ENCODE data around the gene PCDHGA12. TPM values are rescaled to one million over a fixed set of nuclear protein-coding genes. Genes with fewer than 3 reads are reported as not detected.
A peak's percentile ranks its signal among the peaks of the same experiment; 100 is the strongest.
"Not testable (repeated sequence)": the region's sequence is repeated elsewhere in the genome, so short reads cannot be mapped to it uniquely, and the experiment has no call there.

The PCDHGA12 gene
- total RNA-seq, 2 donors from 2014 or later: 16.2 to 26.0 TPM

GRCh38 chr5:141420855-141421488, 9.3 kb upstream of the PCDHGA12 start, which contains the start of gene PCDHGA11:
TSS of gene PCDHGA11 (plus strand) at chr5:141421051. CDS start at chr5:141421228, 177 bp downstream.
- H3K4me3 ChIP-seq: peak within 1 kb of the TSS; percentile 63
- ATAC-seq (ENCODE audit: insufficient number of reproducible peaks, low FRiP score, low read depth): no peak
- TF ChIP-seq CTCF (IDR thresholded peaks at IDR 0.05): no peak
- H3K36me3 ChIP-seq: no peaks in the 10 kb centered on the region
- H3K9me3 ChIP-seq: peaks cover 99% of the 10 kb centered on the region
- no peaks in the 10 kb centered on the region for H3K4me1 ChIP-seq (ENCODE audit: control insufficient read depth in 1 of 2, low read depth in 2 of 2)
- no peak for DNase-seq (ENCODE audit: low spot score)
- H3K27ac ChIP-seq: no peak within 1 kb of the TSS
- H3K27me3 ChIP-seq (replicated peaks; ENCODE audit: insufficient read depth): no peaks in the 10 kb centered on the region

- Histone ChIP-seq H3K4me3 (peak overlapping the region; percentile 63), H3K27me3 (replicated peaks; ENCODE audit: insufficient read depth) (no peaks in the 10 kb centered on the region), H3K36me3 (no peaks in the 10 kb centered on the region), H3K9me3 (peaks cover 99% of the 10 kb centered on the region), H3K27ac (no peak overlapping the region), H3K4me1 (ENCODE audit: control insufficient read depth in 1 of 2, low read depth in 2 of 2) (no peaks in the 10 kb centered on the region)
- no peak for TF ChIP-seq CTCF (IDR thresholded peaks at IDR 0.05)
- DNase-seq (ENCODE audit: low spot score): no peak
- ATAC-seq (ENCODE audit: insufficient number of reproducible peaks, low FRiP score, low read depth): no peak
Measured at GRCh38 chr5:141421489-141421855, 8.8 kb upstream of the PCDHGA12 start.

- no peaks in the 10 kb centered on the region for H3K4me1 ChIP-seq (ENCODE audit: control insufficient read depth in 1 of 2, low read depth in 2 of 2)
- H3K36me3 ChIP-seq: no peaks in the 10 kb centered on the region
- DNase-seq (ENCODE audit: low spot score): no peak
- no peaks in the 10 kb centered on the region for H3K27me3 ChIP-seq (replicated peaks; ENCODE audit: insufficient read depth)
- H3K4me3 ChIP-seq: no peak overlapping the region
- no peak overlapping the region for H3K27ac ChIP-seq
- no peak for TF ChIP-seq CTCF (IDR thresholded peaks at IDR 0.05)
- peaks cover 100% of the 10 kb centered on the region for H3K9me3 ChIP-seq
- ATAC-seq (ENCODE audit: insufficient number of reproducible peaks, low FRiP score, low read depth): no peak
Measured at GRCh38 chr5:141422742-141423291, 7.5 kb upstream of the PCDHGA12 start.

- DNase-seq (ENCODE audit: low spot score): no peak
- no peak overlapping the region for H3K27ac ChIP-seq
- peaks cover 98% of the 10 kb centered on the region for H3K9me3 ChIP-seq
- ATAC-seq (ENCODE audit: insufficient number of reproducible peaks, low FRiP score, low read depth): no peak
- no peaks in the 10 kb centered on the region for H3K36me3 ChIP-seq
- TF ChIP-seq CTCF (IDR thresholded peaks at IDR 0.05): no peak
- H3K4me3 ChIP-seq: no peak overlapping the region
- H3K27me3 ChIP-seq (replicated peaks; ENCODE audit: insufficient read depth): no peaks in the 10 kb centered on the region
- H3K4me1 ChIP-seq (ENCODE audit: control insufficient read depth in 1 of 2, low read depth in 2 of 2): no peaks in the 10 kb centered on the region
Measured at GRCh38 chr5:141427783-141428426, 2.4 kb upstream of the PCDHGA12 start.

- Histone ChIP-seq H3K4me3 (peak overlapping the region; percentile 57), H3K27ac (no peak overlapping the region)
Measured at GRCh38 chr5:141431286-141431685, 979 bp downstream of the PCDHGA12 start.

GRCh38 chr5:141432308-141432707, 2.0 kb downstream of the PCDHGA12 start:
- not testable (repeated sequence) for ATAC-seq (ENCODE audit: insufficient number of reproducible peaks, low FRiP score, low read depth); H3K4me1 ChIP-seq (ENCODE audit: control insufficient read depth in 1 of 2, low read depth in 2 of 2); H3K27me3 ChIP-seq (replicated peaks; ENCODE audit: insufficient read depth); H3K4me3 ChIP-seq; H3K27ac ChIP-seq; DNase-seq (ENCODE audit: low spot score); H3K36me3 ChIP-seq
- H3K9me3 ChIP-seq: peaks cover 86% of the 10 kb centered on the region

More at GRCh38 chr5:141431286-141431685, 979 bp downstream of the PCDHGA12 start:
- H3K9me3 ChIP-seq: peaks cover 93% of the 10 kb centered on the region
- no peaks in the 10 kb centered on the region for H3K27me3 ChIP-seq (replicated peaks; ENCODE audit: insufficient read depth)
- no peaks in the 10 kb centered on the region for H3K36me3 ChIP-seq
- no peak for DNase-seq (ENCODE audit: low spot score)
- TF ChIP-seq CTCF (IDR thresholded peaks at IDR 0.05): no peak
- no peaks in the 10 kb centered on the region for H3K4me1 ChIP-seq (ENCODE audit: control insufficient read depth in 1 of 2, low read depth in 2 of 2)
- ATAC-seq (ENCODE audit: insufficient number of reproducible peaks, low FRiP score, low read depth): no peak

GRCh38 chr5:141432726-141433125, 2.4 kb downstream of the PCDHGA12 start:
- DNase-seq (ENCODE audit: low spot score); H3K27me3 ChIP-seq (replicated peaks; ENCODE audit: insufficient read depth); H3K27ac ChIP-seq; ATAC-seq (ENCODE audit: insufficient number of reproducible peaks, low FRiP score, low read depth); H3K36me3 ChIP-seq; H3K4me3 ChIP-seq; H3K4me1 ChIP-seq (ENCODE audit: control insufficient read depth in 1 of 2, low read depth in 2 of 2): not testable (repeated sequence)
- H3K9me3 ChIP-seq: peaks cover 86% of the 10 kb centered on the region

All from thoracic aorta (tissue), 2 donors.